CD4-positive, alpha-beta memory T cell (primary cell): ENCODE measurements around the gene GPR65. TPM values are rescaled to one million over a fixed set of nuclear protein-coding genes. Genes with fewer than 3 reads are reported as not detected.
A peak's percentile ranks its signal among the peaks of the same experiment; 100 is the strongest.

Source experiments
- CTCF ChIA-PET: fragments of 350-600 bp; sonication (Branson Sonifier 250); formaldehyde crosslinking; loops from one replicate; lab custom pipeline; 2021; ENCODE audit warnings: inconsistent platforms; ENCODE audit not compliant: partially characterized antibody; lab: Charles Lee
- POLR2A ChIA-PET: fragments of 350-600 bp; sonication (Branson Sonifier 250); formaldehyde crosslinking; loops from one replicate; lab custom pipeline; 2021; ENCODE audit not compliant: partially characterized antibody; lab: Charles Lee
- DNase-seq, 5 donors: peaks; one replicate each; pipeline versions ENCODE4 v3.0.0 to v3.0.0-alpha.2; 2020 to 2022; ENCODE audit warnings: mixed read lengths in 1 of 5
- H3K27ac ChIP-seq: one replicate; pipeline ENCODE4 v1.7.0; 2013; ENCODE audit warnings: low read depth, low read length
- H3K27me3 ChIP-seq: 2 replicates; pipeline ENCODE4 v1.7.0; 2013; ENCODE audit warnings: mild to moderate bottlenecking, low read length, moderate library complexity; ENCODE audit not compliant: insufficient read depth
- H3K36me3 ChIP-seq: 2 replicates; pipeline ENCODE4 v1.7.0; 2013; ENCODE audit warnings: mild to moderate bottlenecking, low read length, moderate library complexity; ENCODE audit not compliant: insufficient read depth
- H3K4me1 ChIP-seq: 2 replicates; pipeline ENCODE4 v1.7.0; 2013; ENCODE audit warnings: mild to moderate bottlenecking, low read length, moderate library complexity; ENCODE audit not compliant: insufficient read depth
- H3K4me3 ChIP-seq, 2 donors: one replicate each; pipeline ENCODE4 v1.7.0; 2013; ENCODE audit warnings: low read length in 2 of 2, mild to moderate bottlenecking in 1 of 2
- H3K9me3 ChIP-seq, 2 donors: one replicate each; pipeline ENCODE4 v1.7.0; 2013; ENCODE audit warnings: low read length in 2 of 2, control low read depth in 1 of 2; ENCODE audit not compliant: control insufficient read depth in 1 of 2
- H3K27ac Mint-ChIP-seq, 7 donors: one replicate each; pipeline ENCODE4 v1.8.0; 2020 to 2021; ENCODE audit warnings: mixed read lengths in 7 of 7, mild to moderate bottlenecking in 6 of 7, inconsistent platforms in 3 of 7, moderate library complexity in 3 of 7
- H3K27me3 Mint-ChIP-seq, 2 donors: one replicate each; pipeline ENCODE4 v1.8.0; 2020 to 2021; ENCODE audit warnings: mixed read lengths in 2 of 2
- H3K36me3 Mint-ChIP-seq, 2 donors: one replicate each; pipeline ENCODE4 v1.8.0; 2020 to 2021; ENCODE audit warnings: mixed read lengths in 2 of 2, inconsistent platforms in 1 of 2, mild to moderate bottlenecking in 1 of 2
- H3K4me1 Mint-ChIP-seq, 4 donors: one replicate each; pipeline ENCODE4 v1.8.0; 2020 to 2021; ENCODE audit warnings: mixed read lengths in 4 of 4, mild to moderate bottlenecking in 1 of 4
- H3K4me3 Mint-ChIP-seq, 8 donors: one replicate each; pipeline ENCODE4 v1.8.0; 2020 to 2021; ENCODE audit warnings: mixed read lengths in 8 of 8, mild to moderate bottlenecking in 7 of 8, moderate library complexity in 6 of 8, inconsistent platforms in 3 of 8
- H3K9me3 Mint-ChIP-seq, 8 donors: one replicate each; pipeline ENCODE4 v1.8.0; 2020 to 2021; ENCODE audit warnings: mixed read lengths in 8 of 8, mild to moderate bottlenecking in 5 of 8, inconsistent platforms in 3 of 8, moderate library complexity in 1 of 8
- intact Hi-C: fragments of 100-400 bp; cut with micrococcal nuclease; formaldehyde crosslinking; loops from one replicate; pipeline ENCODE4 v1.15.1; 2023
- polyA plus RNA-seq, 2 donors: library from polyadenylated mRNA; unstranded; fragments of 300-500 nt; fragmentation: Illumina TruSeq; gene quantifications; one replicate each; pipeline ENCODE4 v1.2.3, GENCODE V29; 2021
- total RNA-seq, 2 experiments: library from RNA; stranded (reverse); gene quantifications; one replicate each; pipeline ENCODE4 v1.2.3, GENCODE V29; 2021

The GPR65 gene
- total and polyA plus RNA-seq, 4 experiments from 2014 or later = 14.2 to 35.0 (median 20.8) TPM

GRCh38 chr14:88049936-88050335, 45.0 kb downstream of the GPR65 start:
- Mint-ChIP-seq H3K27me3 (no peaks in the 10 kb centered on the region), H3K27ac (peak overlapping the region in 2 of 7 donors; percentile 10 to 63), H3K4me3 (no peak overlapping the region), H3K4me1 (peaks cover 3 to 13% (median 8%) of the 10 kb centered on the region in 4 donors), H3K9me3 (peaks cover 0 to 12% (median 3%) of the 10 kb centered on the region in 8 donors), H3K36me3 (peaks cover 0 to 16% of the 10 kb centered on the region in 2 donors)
- Histone ChIP-seq H3K36me3 (no peaks in the 10 kb centered on the region), H3K4me3 (no peak overlapping the region), H3K27me3 (no peaks in the 10 kb centered on the region), H3K9me3 (no peaks in the 10 kb centered on the region), H3K27ac (no peak overlapping the region), H3K4me1 (peaks cover 7% of the 10 kb centered on the region)
- DNase-seq = no peak
- intact Hi-C loops = no loop called here
- CTCF ChIA-PET = interaction anchor here (1.4 to 1.6 kb wide), 2 partner anchors 20 to 105 kb away, joined by 3 read pairs; no protein-coding TSS in a partner anchor
- POLR2A ChIA-PET = interaction anchor here (1.0 to 1.4 kb wide), 3 partner anchors 44 to 57 kb away, joined by 3 to 5 read pairs (median 3); partner anchors contain the start of genes GALC and GPR65

GRCh38 chr14:88060576-88060975, 55.6 kb downstream of the GPR65 start:
- CTCF ChIA-PET = no interaction called here
- H3K4me1 ChIP-seq = no peaks in the 10 kb centered on the region
- H3K27ac Mint-ChIP-seq = no peak overlapping the region
- no peak overlapping the region for H3K4me3 Mint-ChIP-seq
- peaks cover 0 to 4% (median 0%) of the 10 kb centered on the region in 8 donors for H3K9me3 Mint-ChIP-seq
- H3K4me3 ChIP-seq = no peak overlapping the region
- H3K36me3 ChIP-seq = no peaks in the 10 kb centered on the region
- H3K36me3 Mint-ChIP-seq = peaks cover 0 to 9% of the 10 kb centered on the region in 2 donors
- no peak for DNase-seq
- H3K27me3 ChIP-seq = no peaks in the 10 kb centered on the region
- no peaks in the 10 kb centered on the region for H3K4me1 Mint-ChIP-seq
- H3K27me3 Mint-ChIP-seq = peaks cover 0 to 2% of the 10 kb centered on the region in 2 donors
- no peaks in the 10 kb centered on the region for H3K9me3 ChIP-seq
- POLR2A ChIA-PET = no interaction called here
- intact Hi-C loops = no loop called here
- H3K27ac ChIP-seq = no peak overlapping the region

GRCh38 chr14:88063811-88064210, 58.9 kb downstream of the GPR65 start:
- no peak for DNase-seq
- Histone ChIP-seq H3K36me3 (no peaks in the 10 kb centered on the region), H3K9me3 (no peaks in the 10 kb centered on the region), H3K4me1 (no peaks in the 10 kb centered on the region), H3K4me3 (no peak overlapping the region), H3K27me3 (no peaks in the 10 kb centered on the region), H3K27ac (no peak overlapping the region)
- no peaks in the 10 kb centered on the region for H3K4me1 Mint-ChIP-seq
- POLR2A ChIA-PET = no interaction called here
- intact Hi-C loops = no loop called here
- H3K27ac Mint-ChIP-seq = no peak overlapping the region
- CTCF ChIA-PET = interaction anchor here (1.4 kb wide), 1 partner anchor 119 kb away, joined by 3 read pairs; no protein-coding TSS in a partner anchor
- H3K9me3 Mint-ChIP-seq = peaks cover 0 to 4% (median under 1%) of the 10 kb centered on the region in 8 donors
- no peak overlapping the region for H3K4me3 Mint-ChIP-seq
- H3K27me3 Mint-ChIP-seq = peaks cover 0 to 2% of the 10 kb centered on the region in 2 donors
- no peaks in the 10 kb centered on the region for H3K36me3 Mint-ChIP-seq

Other genes starting within 250 kb of the GPR65 start
- 10 to 100 TPM; 26.6 to 28.7 TPM for gene GALC, start 12.0 kb upstream of the GPR65 start, total RNA-seq
- gene GALC, start 12.0 kb upstream of the GPR65 start, polyA plus RNA-seq = 10 to 100 TPM; 23.4 to 27.9 TPM